C4-2B (cell line): ENCODE data around the gene ANKRD11.
"Not testable (repeated sequence)": the region's sequence is repeated elsewhere in the genome, so short reads cannot be mapped to it uniquely, and the experiment has no call there.

Experiments used
- H3K27ac ChIP-seq: fragments of 450-650 bp; 2 replicates; pipeline ENCODE4 v1.5.1; 2017
- CTCF ChIP-seq: fragments of 450-650 bp; conservative IDR thresholded peaks from 2 replicates; pipeline ENCODE4 v1.5.1; 2017; ENCODE audit warnings: mild to moderate bottlenecking
- ZFX ChIP-seq: fragments of 450-650 bp; IDR thresholded peaks from 2 replicates; pipeline ENCODE4 v1.6.1; 2017

Gene ANKRD11

GRCh38 chr16:89268987-89269735 is 221.2 kb downstream of the ANKRD11 start:
- no peak overlapping the region for H3K27ac ChIP-seq
- TF ChIP-seq ZFX (no peak), CTCF (no peak)

GRCh38 chr16:89268585-89268984 is 221.8 kb downstream of the ANKRD11 start:
- TF ChIP-seq ZFX: no peak
- TF ChIP-seq CTCF: no peak
- no peak overlapping the region for H3K27ac ChIP-seq

GRCh38 chr16:89267746-89268145 is 222.6 kb downstream of the ANKRD11 start:
- H3K27ac ChIP-seq: not testable (repeated sequence)

GRCh38 chr16:89266521-89267134 is 223.7 kb downstream of the ANKRD11 start:
- TF ChIP-seq ZFX (no peak), CTCF (no peak)
- no peak overlapping the region for H3K27ac ChIP-seq

- TF ChIP-seq ZFX: no peak
- no peak for TF ChIP-seq CTCF
- no peak overlapping the region for H3K27ac ChIP-seq
These were observed 224.7 kb downstream of the ANKRD11 start for GRCh38 chr16:89265647-89266046.

- TF ChIP-seq CTCF: no peak
- no peak for TF ChIP-seq ZFX
These were observed 225.4 kb downstream of the ANKRD11 start for GRCh38 chr16:89264800-89265550.

GRCh38 chr16:89261691-89262563 is 228.4 kb downstream of the ANKRD11 start:
- peak overlapping the region; percentile 58 for H3K27ac ChIP-seq
- no peak for TF ChIP-seq CTCF
- TF ChIP-seq ZFX: no peak

More at GRCh38 chr16:89264800-89265550, 225.4 kb downstream of the ANKRD11 start:
- no peak overlapping the region for H3K27ac ChIP-seq

- H3K27ac ChIP-seq: not testable (repeated sequence)
These were observed 230.5 kb downstream of the ANKRD11 start for GRCh38 chr16:89259901-89260300.
